H1 (cell line): ENCODE results near the gene FBLN2. TPM values are rescaled to one million over a fixed set of nuclear protein-coding genes. Genes with fewer than 3 reads are reported as not detected.

Source experiments
- CTCF ChIA-PET: fragments of 300-600 bp; sonication (Branson Sonifier 250); formaldehyde crosslinking; loops from one replicate; lab custom pipeline; 2021; ENCODE audit not compliant: partially characterized antibody; lab: Charles Lee
- POLR2A ChIA-PET: fragments of 300-600 bp; sonication (Branson Sonifier 250); formaldehyde crosslinking; loops from one replicate; lab custom pipeline; 2021; ENCODE audit warnings: inconsistent platforms; ENCODE audit not compliant: partially characterized antibody; lab: Charles Lee
- DNase-seq, 2 experiments: peaks; one replicate each; pipeline versions ENCODE4 v3.0.0 to v3.0.0-alpha.2; 2010 to 2022; ENCODE audit warnings: low spot score in 2 of 2, low read depth in 1 of 2, mixed read lengths in 1 of 2
- FAIRE-seq: peaks from 2 replicates; lab custom pipeline; 2011; peaks lifted over from hg19 to GRCh38; lab: Jason Lieb, UNC
- H2AFZ ChIP-seq: 2 replicates; pipeline ENCODE4 v1.8.1; 2012; ENCODE audit warnings: low read length, inconsistent platforms
- H2AK5ac ChIP-seq: 2 replicates; pipeline ENCODE4 v1.6.1; 2013; ENCODE audit warnings: low read depth, low read length
- H2BK120ac ChIP-seq: replicated peaks from 2 replicates; pipeline ENCODE3; 2013; ENCODE audit warnings: low read depth, low read length, inconsistent platforms
- H2BK12ac ChIP-seq: 2 replicates; pipeline ENCODE4 v1.6.1; 2013; ENCODE audit warnings: low read depth, low read length
- H2BK15ac ChIP-seq: 2 replicates; pipeline ENCODE4 v1.6.1; 2013; ENCODE audit warnings: low read length
- H2BK20ac ChIP-seq: 2 replicates; pipeline ENCODE4 v1.6.1; 2013; ENCODE audit warnings: low read length
- H2BK5ac ChIP-seq: 2 replicates; pipeline ENCODE4 v1.6.1; 2013; ENCODE audit warnings: low read depth, low read length
- H3K14ac ChIP-seq: 2 replicates; pipeline ENCODE4 v1.6.1; 2013; ENCODE audit warnings: inconsistent platforms; ENCODE audit not compliant: insufficient read length
- H3K18ac ChIP-seq: 2 replicates; pipeline ENCODE4 v1.6.1; 2013; ENCODE audit warnings: low read length; ENCODE audit errors: extremely low read depth
- H3K23ac ChIP-seq: 2 replicates; pipeline ENCODE4 v1.6.1; 2013; ENCODE audit warnings: inconsistent platforms; ENCODE audit not compliant: insufficient read length
- H3K23me2 ChIP-seq: 2 replicates; pipeline ENCODE4 v1.6.1; 2013; ENCODE audit warnings: low read depth, low read length
- H3K27ac ChIP-seq: 2 replicates; pipeline ENCODE4 v1.6.1; 2011; ENCODE audit warnings: low read depth, low read length, inconsistent platforms
- H3K27me3 ChIP-seq, 4 experiments: replicated peaks in 1 of 4; 1 replicate in 1 of 4; 2 replicates in 3 of 4; pipeline versions ENCODE4 v1.6.1 to v1.8.1; 2011 to 2013; ENCODE audit warnings: low read length in 3 of 4, mild to moderate bottlenecking in 3 of 4, inconsistent platforms in 2 of 4, mixed read lengths in 2 of 4, moderate library complexity in 1 of 4; ENCODE audit not compliant: control insufficient read depth in 3 of 4, insufficient read depth in 3 of 4; ENCODE audit errors: extremely low read depth in 1 of 4
- H3K36me3 ChIP-seq, 4 experiments: 2 replicates each; pipeline versions ENCODE4 v1.6.1 to v1.8.1; 2011 to 2013; ENCODE audit warnings: mild to moderate bottlenecking in 4 of 4, low read length in 3 of 4, moderate library complexity in 2 of 4, control low read depth in 1 of 4, inconsistent platforms in 1 of 4; ENCODE audit not compliant: insufficient read depth in 4 of 4, control insufficient read depth in 2 of 4
- H3K4ac ChIP-seq: replicated peaks from 2 replicates; pipeline ENCODE3; 2013; ENCODE audit warnings: low read length, low read depth, mixed read lengths, inconsistent platforms; ENCODE audit not compliant: insufficient read length
- H3K4me1 ChIP-seq, 4 experiments: replicated peaks in 1 of 4; 1 replicate in 1 of 4; 2 replicates in 3 of 4; pipeline versions ENCODE4 v1.6.1 to v1.8.1; 2011 to 2013; ENCODE audit warnings: low read length in 3 of 4, inconsistent platforms in 2 of 4, mixed read lengths in 1 of 4; ENCODE audit not compliant: insufficient read depth in 4 of 4, control insufficient read depth in 3 of 4
- H3K4me2 ChIP-seq, 2 experiments: 2 replicates each; pipeline versions ENCODE4 v1.6.1 to v1.8.1; 2011 to 2013; ENCODE audit warnings: low read depth in 2 of 2, low read length in 2 of 2, control low read depth in 1 of 2, inconsistent platforms in 1 of 2, mild to moderate bottlenecking in 1 of 2; ENCODE audit not compliant: insufficient read depth in 1 of 2
- H3K4me3 ChIP-seq, 4 experiments: fragments of 200-600, 300-600 bp in 1 of 4; sonication (generic), shearing (Covaris generic), sonication (Bioruptor Twin) in 1 of 4; 2 replicates each; pipeline versions ENCODE4 v1.5.1 to v1.8.1; 2011 to 2016; ENCODE audit warnings: low read length in 4 of 4, low read depth in 3 of 4, control low read depth in 2 of 4, inconsistent platforms in 2 of 4, mild to moderate bottlenecking in 2 of 4, mixed read lengths in 1 of 4, moderate library complexity in 1 of 4; ENCODE audit not compliant: insufficient read depth in 2 of 4; ENCODE audit errors: extremely low read depth in 1 of 4
- H3K56ac ChIP-seq: replicated peaks from 2 replicates; pipeline ENCODE3; 2013; ENCODE audit warnings: low read depth, mild to moderate bottlenecking, mixed read lengths, low read length, inconsistent platforms; ENCODE audit not compliant: insufficient read length
- H3K79me1 ChIP-seq: 2 replicates; pipeline ENCODE4 v1.6.1; 2013; ENCODE audit warnings: low read depth, low read length, control low read depth
- H3K79me2 ChIP-seq, 2 experiments: 2 replicates each; pipeline versions ENCODE4 v1.6.1 to v1.8.1; 2012 to 2013; ENCODE audit warnings: low read length in 2 of 2, mild to moderate bottlenecking in 2 of 2, inconsistent platforms in 1 of 2; ENCODE audit not compliant: insufficient read depth in 2 of 2, control insufficient read depth in 1 of 2
- H3K9ac ChIP-seq, 4 experiments: replicated peaks in 1 of 4; 1 replicate in 1 of 4; 2 replicates in 3 of 4; pipeline versions ENCODE4 v1.6.1 to v1.8.1; 2011 to 2013; ENCODE audit warnings: low read depth in 3 of 4, low read length in 3 of 4, control low read depth in 2 of 4, mild to moderate bottlenecking in 2 of 4, moderate library complexity in 2 of 4, inconsistent platforms in 1 of 4; ENCODE audit errors: extremely low read depth in 1 of 4
- H3K9me3 ChIP-seq, 2 experiments: 2 replicates each; pipeline versions ENCODE4 v1.6.1 to v1.8.1; 2012 to 2013; ENCODE audit warnings: mild to moderate bottlenecking in 2 of 2, moderate library complexity in 2 of 2, control low read depth in 1 of 2, inconsistent platforms in 1 of 2, low read depth in 1 of 2, low read length in 1 of 2, mixed read lengths in 1 of 2; ENCODE audit not compliant: insufficient read depth in 2 of 2
- H4K20me1 ChIP-seq, 2 experiments: replicated peaks in 1 of 2; 2 replicates each; pipeline versions ENCODE3 to v1.8.1; 2011 to 2013; ENCODE audit warnings: inconsistent platforms in 2 of 2, low read length in 2 of 2, mild to moderate bottlenecking in 1 of 2; ENCODE audit not compliant: insufficient read depth in 2 of 2, control insufficient read depth in 1 of 2
- H4K5ac ChIP-seq: 2 replicates; pipeline ENCODE4 v1.6.1; 2013; ENCODE audit warnings: low read length, low read depth, mixed read lengths, inconsistent platforms; ENCODE audit not compliant: insufficient read length
- H4K8ac ChIP-seq: 2 replicates; pipeline ENCODE4 v1.8.0; 2013; ENCODE audit warnings: mild to moderate bottlenecking, moderate library complexity, low read length, inconsistent platforms; ENCODE audit not compliant: insufficient read depth; ENCODE audit errors: extremely low read depth
- H4K91ac ChIP-seq: replicated peaks from 2 replicates; pipeline ENCODE3; 2013; ENCODE audit warnings: low read length, mixed read lengths, inconsistent platforms; ENCODE audit not compliant: insufficient read length
- CTCF ChIP-seq, 3 experiments: IDR thresholded peaks; 1 replicate in 2 of 3; 2 replicates in 1 of 3; pipeline versions ENCODE4 v1.5.1 to v1.6.1; 2011; ENCODE audit warnings: low read length in 3 of 3, mild to moderate bottlenecking in 3 of 3, inconsistent platforms in 2 of 3, low read depth in 1 of 3, moderate library complexity in 1 of 3; ENCODE audit not compliant: insufficient read depth in 1 of 3; ENCODE audit errors: control extremely low read depth in 1 of 3
- EGR1 ChIP-seq: IDR thresholded peaks from 2 replicates; pipeline ENCODE4 v1.6.1; 2011; ENCODE audit warnings: low read depth, low read length, borderline replicate concordance
- MAX ChIP-seq: IDR thresholded peaks from 2 replicates; pipeline ENCODE4 v1.6.1; 2012; ENCODE audit warnings: inconsistent platforms
- RAD21 ChIP-seq, 2 experiments: IDR thresholded peaks in 1 of 2; conservative IDR thresholded peaks in 1 of 2; 2 replicates each; pipeline ENCODE4 v1.6.1; 2011; ENCODE audit warnings: low read depth in 2 of 2, low read length in 2 of 2, improper control_type of control experiment in 1 of 2, inconsistent platforms in 1 of 2, mild to moderate bottlenecking in 1 of 2, moderate library complexity in 1 of 2
- SAP30 ChIP-seq: fragments of 300-600 bp; sonication (generic); IDR thresholded peaks from 2 replicates; pipeline ENCODE4 v1.7.1; 2012; ENCODE audit warnings: low read length, moderate library complexity, mild to moderate bottlenecking, inconsistent platforms; ENCODE audit not compliant: insufficient read depth, insufficient replicate concordance
- TEAD4 ChIP-seq: IDR thresholded peaks from 2 replicates; pipeline ENCODE4 v1.6.1; 2012; ENCODE audit warnings: low read depth, low read length, inconsistent platforms, mixed read lengths
- WGBS, 2 experiments: shearing (Covaris generic) in 1 of 2; methylation state at CpG; one replicate each; pipeline versions ENCODE4 v1.1.6 to v1.1.7; 2013 to 2015; ENCODE audit warnings: low lambda C conversion rate in 2 of 2, mixed read lengths in 2 of 2, inconsistent platforms in 1 of 2, low coverage in 1 of 2, missing lambda C conversion rate in 1 of 2; ENCODE audit not compliant: insufficient replicate concordance in 2 of 2, insufficient coverage in 1 of 2, insufficient read length in 1 of 2; ENCODE audit errors: extremely low coverage in 1 of 2, missing lambda C conversion rate in 1 of 2; 5-methylcytosine and 5-hydroxymethylcytosine counted together
- polyA plus RNA-seq, 7 experiments: library from polyadenylated mRNA; depleted of rRNA in 3 of 7; stranded (reverse) in 5 of 7; unstranded in 2 of 7; fragments of >200 nt in 5 of 7; fragments of 200-250 nt in 2 of 7; gene quantifications; 1 replicate in 5 of 7; 2 replicates in 1 of 7; 4 replicates in 1 of 7; pipeline versions ENCODE4 v1.2.1 to v1.2.3, GENCODE V29; 2011 to 2013; ENCODE audit warnings: missing spikeins in 2 of 7, mixed read lengths in 2 of 7
- total RNA-seq: library from RNA; stranded (reverse); fragmentation: NEBNext Ultra II Directional; extraction: Animal tissue kit (Norgen Biotek cat#: 25700); gene quantifications from 2 replicates; pipeline ENCODE4 v1.2.1, GENCODE V29; 2021

Gene FBLN2
- total and polyA plus RNA-seq, 2 of the 8 experiments (the other 6 are each of a cell fraction or from before 2014, with no cell fraction given) = 17.4 to 24.2 TPM

GRCh38 chr3:13500133-13500885 is 48.6 kb upstream of the FBLN2 start:
- Histone ChIP-seq H3K56ac (no peak overlapping the region), H3K18ac (no peak overlapping the region), H3K23me2 (no peaks in the 10 kb centered on the region), H2BK20ac (no peak overlapping the region), H4K91ac (no peak overlapping the region), H3K23ac (no peak overlapping the region), H3K27ac (no peak overlapping the region), H3K4ac (no peak overlapping the region), H3K79me2 (no peaks in the 10 kb centered on the region), H2BK12ac (peak overlapping the region; percentile 39; the same call in 1 of the 2 replicates), H3K9ac (no peak overlapping the region; a peak in 2 of 7 replicates), H2AFZ (no peak overlapping the region), H2BK15ac (no peak overlapping the region), H3K36me3 (no peaks in the 10 kb centered on the region), H2AK5ac (peak overlapping the region; percentile 28; the same call in 1 of the 2 replicates), H2BK120ac (no peak overlapping the region), H3K4me3 (no peak overlapping the region), H3K79me1 (no peaks in the 10 kb centered on the region), H3K27me3 (no peaks in the 10 kb centered on the region), H3K4me1 (peaks cover 0 to 2% (median 0%) of the 10 kb centered on the region in 4 experiments; a peak in 2 of 7 replicates), H3K9me3 (no peaks in the 10 kb centered on the region), H4K8ac (no peak overlapping the region), H4K5ac (no peak overlapping the region), H4K20me1 (peaks cover 0 to 5% of the 10 kb centered on the region in 2 experiments), H3K14ac (no peak overlapping the region), H2BK5ac (no peak overlapping the region), H3K4me2 (no peak overlapping the region)
- ChIA-PET CTCF (interaction anchor here (0.6 to 26.8 kb wide), 40 partner anchors 9 to 437 kb away, joined by 3 to 856 read pairs (median 4); partner anchors contain the start of genes FBLN2 and HDAC11), POLR2A (interaction anchor here (0.6 to 0.7 kb wide), 2 partner anchors 15 to 157 kb away, joined by 3 read pairs; no protein-coding TSS in a partner anchor)
- peak; percentile 39; the same call in 1 of the 2 replicates for TF ChIP-seq MAX
- no peak for TF ChIP-seq SAP30
- peak in 2 of 3 experiments; percentile 77 to 83; a peak in 3 of 4 replicates for TF ChIP-seq CTCF (IDR thresholded peaks at IDR 0.05; ENCODE audit: control extremely low read depth in 1 of 3, insufficient read depth in 1 of 3, low read depth in 1 of 3, low read length in 3 of 3)
- peak; percentile 60; the same call in 1 of the 2 replicates for TF ChIP-seq EGR1
- no peak for TF ChIP-seq TEAD4
- peak; percentile 62 to 69 for TF ChIP-seq RAD21 (IDR thresholded peaks at IDR 0.05 in 1 of 2, conservative IDR thresholded peaks at IDR 0.05 in 1 of 2; ENCODE audit: low read depth in 2 of 2, low read length in 2 of 2)
- WGBS, 2 experiments = 79% methylated on average over 15 of the region's 15 CpGs; no CpG with 5 or more reads in 1 of the 2 experiments
- FAIRE-seq (no peak), DNase-seq (peak in 1 of 2 experiments; percentile 84)
